PC-3 (cell line): ENCODE results near the gene HBM. TPM values are rescaled to one million over a fixed set of nuclear protein-coding genes. Genes with fewer than 3 reads are reported as not detected.

Experiments
- ATAC-seq: fragments of 200-7000 bp; cut with Tn5 transposase; 2 replicates; pipeline ENCODE4 v1.9.1; 2020; ENCODE audit warnings: mild to moderate bottlenecking, moderate library complexity
- BruUV-seq: library from RNA; stranded (reverse); fragments of 400-500 nt; replicated peaks from 2 replicates; lab custom pipeline; 2021; lab: Mats Ljungman, UMichigan
- CTCF ChIA-PET: fragments of 300-600 bp; sonication (Branson Sonifier 250); formaldehyde crosslinking; loops from one replicate; lab custom pipeline; 2022; ENCODE audit warnings: antibody characterized with exemption; lab: Charles Lee
- POLR2A ChIA-PET: fragments of 300-600 bp; sonication (Branson Sonifier 250); formaldehyde crosslinking; loops from one replicate; lab custom pipeline; 2022; ENCODE audit warnings: antibody characterized with exemption; ENCODE audit not compliant: unreplicated experiment; lab: Charles Lee
- DNase-seq: peaks from one replicate; pipeline ENCODE4 v3.0.0-alpha.2; 2015
- H2AFZ ChIP-seq: fragments of 300-600 bp; sonication (generic); 2 replicates; pipeline ENCODE4 v1.6.0; 2016; ENCODE audit warnings: antibody characterized with exemption, low read length
- H3F3A ChIP-seq: fragments of 300-600 bp; sonication (generic); one replicate; pipeline ENCODE4 v1.6.0; 2017; ENCODE audit warnings: antibody characterized with exemption, low read length, control low read depth, mild to moderate bottlenecking; ENCODE audit not compliant: unreplicated experiment
- H3K27ac ChIP-seq: fragments of 300-600 bp; sonication (generic); 2 replicates; pipeline ENCODE4 v1.5.1; 2016; ENCODE audit warnings: mild to moderate bottlenecking, low read length
- H3K27me3 ChIP-seq: fragments of 300-600 bp; sonication (generic); 2 replicates; pipeline ENCODE4 v1.6.1; 2016; ENCODE audit warnings: low read length, mixed read lengths
- H3K36me3 ChIP-seq: fragments of 300-600 bp; sonication (generic); 2 replicates; pipeline ENCODE4 v1.6.1; 2016; ENCODE audit warnings: low read depth, mixed run types, low read length, mixed read lengths
- H3K4me1 ChIP-seq: fragments of 300-600 bp; sonication (generic); 2 replicates; pipeline ENCODE4 v1.5.1; 2016; ENCODE audit warnings: low read length; ENCODE audit not compliant: insufficient read depth
- H3K4me2 ChIP-seq: fragments of 300-600 bp; sonication (generic); 2 replicates; pipeline ENCODE4 v1.6.0; 2016; ENCODE audit warnings: low read length
- H3K4me3 ChIP-seq: fragments of 300-600 bp; sonication (generic); 2 replicates; pipeline ENCODE4 v1.5.1; 2016; ENCODE audit warnings: mild to moderate bottlenecking, low read length, mixed read lengths
- H3K79me2 ChIP-seq: fragments of 300-600 bp; sonication (generic); 2 replicates; pipeline ENCODE4 v1.6.1; 2017; ENCODE audit warnings: low read length, mixed read lengths
- H3K9ac ChIP-seq: fragments of 300-600 bp; sonication (generic); 2 replicates; pipeline ENCODE4 v1.6.0; 2016; ENCODE audit warnings: mild to moderate bottlenecking, low read length
- H3K9me2 ChIP-seq: fragments of 300-600 bp; sonication (generic); replicated peaks from 2 replicates; pipeline ENCODE4 v1.6.1; 2016; ENCODE audit warnings: mixed run types, low read length, mixed read lengths
- H3K9me3 ChIP-seq: fragments of 300-600 bp; sonication (generic); 2 replicates; pipeline ENCODE4 v1.6.1; 2016; ENCODE audit warnings: low read length, mixed read lengths
- H4K20me1 ChIP-seq: fragments of 300-600 bp; sonication (generic); 2 replicates; pipeline ENCODE4 v1.6.1; 2016; ENCODE audit warnings: low read length, mixed read lengths
- CTCF ChIP-seq: fragments of 300-600 bp; sonication (generic); conservative IDR thresholded peaks from 2 replicates; pipeline ENCODE4 v1.5.1; 2017; ENCODE audit warnings: antibody characterized with exemption, low read depth, mild to moderate bottlenecking, low read length
- EZH2 ChIP-seq: fragments of 300-600 bp; sonication (generic); IDR thresholded peaks from one replicate; pipeline ENCODE4 v1.6.1; 2017; ENCODE audit warnings: antibody characterized with exemption, mild to moderate bottlenecking, low read length; ENCODE audit not compliant: unreplicated experiment
- EZH2phosphoT487 ChIP-seq: fragments of 300-600 bp; sonication (generic); IDR thresholded peaks from 2 replicates; pipeline ENCODE4 v1.6.1; 2018; ENCODE audit warnings: mild to moderate bottlenecking, antibody characterized with exemption, low read length, borderline replicate concordance
- intact Hi-C: fragments of 100-400 bp; cut with micrococcal nuclease; formaldehyde crosslinking; loops from 2 replicates; pipeline ENCODE4 v1.9.0; 2023
- total RNA-seq: library from RNA; depleted of rRNA; stranded (reverse); fragments of >200 nt; gene quantifications from 2 replicates; pipeline ENCODE4 v1.2.3, GENCODE V29; 2014

HBM gene
- total RNA-seq, 1 experiment from 2014 or later = not detected

DNA sequence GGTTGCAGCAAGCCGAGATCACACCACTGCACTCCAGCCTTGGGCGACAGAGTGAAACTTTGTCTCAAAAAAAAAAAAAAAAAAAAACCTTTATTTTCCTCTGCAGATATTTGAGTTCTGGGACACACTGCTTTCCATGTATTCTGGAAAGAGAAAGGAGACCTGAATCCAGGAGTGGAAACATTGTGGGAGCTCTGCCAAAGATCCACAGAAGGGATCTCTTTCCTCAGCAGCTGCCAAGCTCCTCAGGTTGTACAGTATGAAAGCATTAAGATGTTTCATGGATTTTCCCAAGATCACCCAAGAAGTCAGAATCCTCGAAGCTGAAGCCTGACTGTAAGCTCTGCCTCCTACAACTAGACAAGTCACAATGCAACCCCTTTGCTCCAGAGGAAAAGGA, 40.8 kb upstream of the HBM start:
- ATAC-seq (no peak), DNase-seq (no peak)
- Histone ChIP-seq H3K79me2 (peaks cover 5% of the 10 kb centered on the region; the same call in 1 of the 2 replicates), H4K20me1 (no peaks in the 10 kb centered on the region), H3K4me3 (no peak overlapping the region), H3K9ac (no peak overlapping the region), H2AFZ (no peak overlapping the region), H3F3A (no peaks in the 10 kb centered on the region), H3K9me2 (no peaks in the 10 kb centered on the region), H3K27me3 (no peaks in the 10 kb centered on the region), H3K36me3 (no peaks in the 10 kb centered on the region), H3K4me1 (no peaks in the 10 kb centered on the region), H3K4me2 (no peak overlapping the region), H3K27ac (no peak overlapping the region), H3K9me3 (no peaks in the 10 kb centered on the region)
- intact Hi-C loops = no loop called here
- ChIA-PET POLR2A (no interaction called here), CTCF (interaction anchor here (0.7 kb wide), 1 partner anchor 237 kb away, joined by 10 read pairs; no protein-coding TSS in a partner anchor)
- TF ChIP-seq CTCF (no peak), EZH2phosphoT487 (no peak)
- no TSS peak for BruUV-seq

DNA sequence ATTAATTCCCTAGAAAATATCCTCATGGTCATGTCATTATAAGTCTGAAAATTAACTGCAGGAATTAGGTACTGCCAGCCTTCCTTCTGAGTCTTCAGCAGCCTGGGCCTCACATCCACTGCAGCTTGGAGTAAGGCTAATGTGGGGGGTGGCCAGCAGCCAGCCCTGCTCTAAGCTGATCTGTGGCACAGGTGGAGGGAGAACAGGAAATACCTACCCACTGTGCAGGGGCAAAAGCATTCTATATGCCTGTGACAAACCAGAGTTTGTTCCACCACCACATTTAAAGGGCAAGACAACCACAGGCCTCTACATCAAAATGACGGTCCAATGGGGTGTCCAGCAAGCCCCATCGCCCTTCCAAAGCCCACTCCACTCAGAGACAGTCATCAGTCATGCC, 36.7 kb upstream of the HBM start:
- CTCF ChIA-PET = no interaction called here
- no peaks in the 10 kb centered on the region for H3K36me3 ChIP-seq
- H3K4me1 ChIP-seq = no peaks in the 10 kb centered on the region

More for the DNA sequence above, 36.7 kb upstream of the HBM start:
- ATAC-seq (no peak), DNase-seq (no peak)
- Histone ChIP-seq H3K9ac (no peak overlapping the region), H3K27me3 (no peaks in the 10 kb centered on the region), H2AFZ (no peak overlapping the region), H4K20me1 (no peaks in the 10 kb centered on the region), H3F3A (no peaks in the 10 kb centered on the region), H3K79me2 (peaks cover 37% of the 10 kb centered on the region), H3K4me2 (no peak overlapping the region), H3K4me3 (no peak overlapping the region), H3K9me3 (no peaks in the 10 kb centered on the region), H3K9me2 (no peaks in the 10 kb centered on the region), H3K27ac (no peak overlapping the region)
- POLR2A ChIA-PET = no interaction called here
- intact Hi-C loops = no loop called here
- no TSS peak for BruUV-seq
- TF ChIP-seq EZH2phosphoT487 (no peak), EZH2 (no peak), CTCF (no peak)
